Measurements from ENCODE around the gene NR2F6. TPM values are rescaled to one million over a fixed set of nuclear protein-coding genes. Genes with fewer than 3 reads are reported as not detected.

The NR2F6 gene
- total and polyA plus RNA-seq, 2 donors (not counting 1 experiment from before 2014, with no cell fraction given): 2.0 to 4.9 TPM

GRCh38 chr19:17185590-17185989 lies 60.1 kb downstream of the NR2F6 start:
- no peak overlapping the region for H3K27ac ChIP-seq (ENCODE audit: low read length in 2 of 2)
- no peak overlapping the region for H3K4me3 ChIP-seq (ENCODE audit: control extremely low read depth in 1 of 5, extremely low read depth in 1 of 5, insufficient read depth in 1 of 5, low read depth in 2 of 5, low read length in 4 of 5)
- DNase-seq (no peak), ATAC-seq (ENCODE audit: low read depth) (no peak)
- intact Hi-C loops (cut with micrococcal nuclease): loop anchor here (2.0 kb wide), 1 partner anchor 111 kb away; the partner anchor contains the start of genes HAUS8 and MYO9B
- H3K9me3 ChIP-seq (ENCODE audit: control extremely low read depth in 1 of 3, control insufficient read depth in 2 of 3, insufficient read depth in 1 of 3, low read length in 2 of 3): no peaks in the 10 kb centered on the region
- no peaks in the 10 kb centered on the region for H3K9me3 Mint-ChIP-seq (ENCODE audit: insufficient read depth)
- ChIA-PET CTCF (interaction anchor here (0.7 to 2.4 kb wide), 2 partner anchors 59 to 110 kb away, joined by 3 to 24 read pairs; partner anchors contain the start of genes HAUS8 and MYO9B), POLR2A (no interaction called here)
- H3K27me3 ChIP-seq (replicated peaks in 1 of 4; ENCODE audit: control extremely low read depth in 1 of 4, control insufficient read depth in 3 of 4, insufficient read depth in 4 of 4, low read length in 3 of 4): no peaks in the 10 kb centered on the region
- no peak overlapping the region for H3K4me2 ChIP-seq (replicated peaks; ENCODE audit: low read depth, low read length, poor library complexity, severe bottlenecking)
- peaks cover 5 to 58% of the 10 kb centered on the region in 2 experiments for H3K36me3 ChIP-seq (replicated peaks in 1 of 2; ENCODE audit: control extremely low read depth in 1 of 2, control insufficient read depth in 1 of 2, extremely low read depth in 1 of 2, insufficient read depth in 2 of 2, low read length in 1 of 2)
- H4K20me1 ChIP-seq (ENCODE audit: control insufficient read depth, insufficient read depth, low read length, poor library complexity, severe bottlenecking): no peaks in the 10 kb centered on the region
- peaks cover 29% of the 10 kb centered on the region for H3K4me1 Mint-ChIP-seq
- 84% methylated on average over 7 of the region's 8 CpGs for WGBS (ENCODE audit: insufficient coverage)
- no peak overlapping the region for H3K9ac ChIP-seq (ENCODE audit: low read length)
- H3K79me2 ChIP-seq (ENCODE audit: control insufficient read depth, insufficient read depth, low read length): peaks cover 18% of the 10 kb centered on the region
- H3K27ac Mint-ChIP-seq: no peak overlapping the region
- no peaks in the 10 kb centered on the region for H3K27me3 Mint-ChIP-seq
- H3K4me1 ChIP-seq (ENCODE audit: control insufficient read depth in 2 of 2, insufficient read depth in 2 of 2, low read length in 2 of 2): peaks cover 19 to 25% of the 10 kb centered on the region in 2 donors
- H2AFZ ChIP-seq (ENCODE audit: insufficient read depth, low read depth, low read length, poor library complexity, severe bottlenecking): no peak overlapping the region
- no peak overlapping the region for H3K4me3 Mint-ChIP-seq
- TF ChIP-seq CTCF (IDR thresholded peaks at IDR 0.05) (no peak), EZH2 (IDR thresholded peaks at IDR 0.05; ENCODE audit: borderline replicate concordance, insufficient read depth, low read depth, low read length, poor library complexity, severe bottlenecking) (no peak)

GRCh38 chr19:17184371-17184841 lies 61.3 kb downstream of the NR2F6 start:
- peaks cover 5 to 48% of the 10 kb centered on the region in 2 experiments for H3K36me3 ChIP-seq (replicated peaks in 1 of 2; ENCODE audit: control extremely low read depth in 1 of 2, control insufficient read depth in 1 of 2, extremely low read depth in 1 of 2, insufficient read depth in 2 of 2, low read length in 1 of 2)
- peak overlapping the region; percentile 52 to 76 for H3K27ac ChIP-seq (ENCODE audit: low read length in 2 of 2)
- no peaks in the 10 kb centered on the region for H3K27me3 ChIP-seq (replicated peaks in 1 of 4; ENCODE audit: control extremely low read depth in 1 of 4, control insufficient read depth in 3 of 4, insufficient read depth in 4 of 4, low read length in 3 of 4)
- H3K9ac ChIP-seq (ENCODE audit: low read length): peak overlapping the region; percentile 51
- H3K9me3 Mint-ChIP-seq (ENCODE audit: insufficient read depth): no peaks in the 10 kb centered on the region
- DNase-seq: peak; percentile 64
- H3K4me3 ChIP-seq (ENCODE audit: control extremely low read depth in 1 of 5, extremely low read depth in 1 of 5, insufficient read depth in 1 of 5, low read depth in 2 of 5, low read length in 4 of 5): peak overlapping the region in 4 of 5 experiments; percentile 17 to 53 (median 33)
- CTCF ChIA-PET: interaction anchor here (0.7 to 2.4 kb wide), 17 partner anchors 7 to 470 kb away, joined by 3 to 24 read pairs (median 5); partner anchors contain the start of genes HAUS8, MYO9B, OCEL1 and USE1
- TF ChIP-seq EZH2 (IDR thresholded peaks at IDR 0.05; ENCODE audit: borderline replicate concordance, insufficient read depth, low read depth, low read length, poor library complexity, severe bottlenecking): no peak
- no peak for TF ChIP-seq CTCF (IDR thresholded peaks at IDR 0.05)
- H3K27me3 Mint-ChIP-seq: no peaks in the 10 kb centered on the region
- H3K9me3 ChIP-seq (ENCODE audit: control extremely low read depth in 1 of 3, control insufficient read depth in 2 of 3, insufficient read depth in 1 of 3, low read length in 2 of 3): no peaks in the 10 kb centered on the region
- peaks cover 18% of the 10 kb centered on the region for H3K79me2 ChIP-seq (ENCODE audit: control insufficient read depth, insufficient read depth, low read length)
- peak overlapping the region; percentile 62 for H2AFZ ChIP-seq (ENCODE audit: insufficient read depth, low read depth, low read length, poor library complexity, severe bottlenecking)
- H4K20me1 ChIP-seq (ENCODE audit: control insufficient read depth, insufficient read depth, low read length, poor library complexity, severe bottlenecking): no peaks in the 10 kb centered on the region
- intact Hi-C loops (cut with micrococcal nuclease): loop anchor here (1.0 to 5.0 kb wide), 4 partner anchors 47 to 117 kb away; partner anchors contain the start of genes BABAM1, HAUS8 and MYO9B
- H3K4me3 Mint-ChIP-seq: peak overlapping the region; percentile 85
- H3K4me1 ChIP-seq (ENCODE audit: control insufficient read depth in 2 of 2, insufficient read depth in 2 of 2, low read length in 2 of 2): peaks cover 19 to 25% of the 10 kb centered on the region in 2 donors
- H3K27ac Mint-ChIP-seq: peak overlapping the region; percentile 88
- H3K4me1 Mint-ChIP-seq: peaks cover 30% of the 10 kb centered on the region
- POLR2A ChIA-PET: interaction anchor here (0.7 to 2.0 kb wide), 13 partner anchors 12 to 110 kb away, joined by 3 to 10 read pairs (median 4); partner anchors contain the start of genes ANKLE1, MYO9B, OCEL1 and USE1
- 49% methylated on average over 10 of the region's 12 CpGs for WGBS (ENCODE audit: insufficient coverage)
- peak overlapping the region; percentile 79 for H3K4me2 ChIP-seq (replicated peaks; ENCODE audit: low read depth, low read length, poor library complexity, severe bottlenecking)
- ATAC-seq (ENCODE audit: low read depth): peak; percentile 60

All from B cell (primary cell).